COLO668 (cell line): Measurements from ENCODE around the gene MPRIP.

Experiments
- DNase-seq: peaks from one replicate; lab custom pipeline; 2025; ENCODE audit not compliant: unreplicated experiment; lab: John Stamatoyannopoulos, UW

MPRIP gene

DNA sequence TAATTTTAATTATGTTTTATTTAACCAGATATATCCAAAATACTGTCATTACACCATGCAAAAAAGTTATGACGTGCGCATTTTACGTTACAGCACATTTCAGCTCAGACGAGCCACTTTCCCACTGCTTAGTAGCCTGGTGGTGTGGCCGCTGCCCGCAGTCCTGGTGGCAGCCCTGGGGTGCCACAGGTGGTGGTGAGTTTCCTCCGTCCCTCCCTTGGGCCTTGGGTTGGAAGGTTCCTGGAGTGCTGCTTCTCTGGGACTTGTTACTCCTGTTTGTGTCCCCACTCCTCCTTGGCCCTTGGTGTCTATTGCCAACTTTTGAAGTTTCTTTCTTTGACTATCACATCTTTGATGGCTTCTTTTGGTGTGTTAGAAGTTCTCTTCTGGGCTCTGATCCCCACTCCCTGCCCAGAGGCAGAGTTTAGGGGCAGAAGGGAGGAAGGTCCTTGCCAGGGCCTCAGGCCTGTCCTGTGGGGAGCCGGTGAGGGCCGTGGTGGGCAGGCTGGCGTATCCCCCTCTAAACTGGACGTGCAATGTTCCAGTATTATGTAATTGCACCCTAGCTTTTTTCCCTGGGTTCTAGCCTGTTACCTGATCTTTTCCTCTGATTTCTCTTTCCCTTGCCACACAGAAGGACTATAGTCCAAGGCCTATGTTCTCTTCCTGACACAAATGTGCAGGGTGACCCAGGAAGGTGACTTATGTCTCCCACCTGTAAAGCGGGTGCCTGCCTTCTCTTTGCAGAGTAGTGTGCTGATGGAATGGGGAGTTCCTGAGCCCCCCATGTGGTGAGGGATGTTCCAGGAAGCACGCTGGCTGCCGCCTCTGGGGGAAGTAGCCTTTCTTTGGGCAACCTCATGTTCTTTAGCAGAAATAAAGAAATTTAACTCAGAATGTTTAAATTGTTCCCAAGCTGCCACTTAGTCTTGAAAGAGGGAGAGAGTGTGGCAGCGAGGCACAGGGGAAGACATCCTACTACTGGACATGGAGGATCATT, 8.4 kb downstream of the MPRIP start:
- DNase-seq, result no peak

DNA sequence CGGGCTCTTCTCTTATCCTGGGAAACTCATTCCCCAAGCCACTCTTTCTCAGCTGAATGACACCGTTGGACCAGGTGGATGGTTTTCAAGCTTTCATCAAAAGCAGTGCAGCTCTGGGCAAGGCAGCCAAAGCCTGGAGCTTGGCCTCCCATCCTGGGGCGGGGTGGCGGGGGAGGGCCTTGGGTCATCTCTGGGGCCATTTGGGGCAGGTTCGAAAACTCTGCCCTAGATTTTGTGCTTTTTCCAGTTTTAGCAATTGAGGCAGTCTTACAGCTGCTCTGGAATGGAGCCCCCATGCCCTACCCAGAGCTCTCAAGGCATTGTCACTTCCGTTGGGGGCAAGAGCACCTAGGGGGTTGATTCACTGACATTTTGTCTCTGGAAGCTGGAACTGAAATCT, 9.1 kb downstream of the MPRIP start:
- no peak for DNase-seq

DNA sequence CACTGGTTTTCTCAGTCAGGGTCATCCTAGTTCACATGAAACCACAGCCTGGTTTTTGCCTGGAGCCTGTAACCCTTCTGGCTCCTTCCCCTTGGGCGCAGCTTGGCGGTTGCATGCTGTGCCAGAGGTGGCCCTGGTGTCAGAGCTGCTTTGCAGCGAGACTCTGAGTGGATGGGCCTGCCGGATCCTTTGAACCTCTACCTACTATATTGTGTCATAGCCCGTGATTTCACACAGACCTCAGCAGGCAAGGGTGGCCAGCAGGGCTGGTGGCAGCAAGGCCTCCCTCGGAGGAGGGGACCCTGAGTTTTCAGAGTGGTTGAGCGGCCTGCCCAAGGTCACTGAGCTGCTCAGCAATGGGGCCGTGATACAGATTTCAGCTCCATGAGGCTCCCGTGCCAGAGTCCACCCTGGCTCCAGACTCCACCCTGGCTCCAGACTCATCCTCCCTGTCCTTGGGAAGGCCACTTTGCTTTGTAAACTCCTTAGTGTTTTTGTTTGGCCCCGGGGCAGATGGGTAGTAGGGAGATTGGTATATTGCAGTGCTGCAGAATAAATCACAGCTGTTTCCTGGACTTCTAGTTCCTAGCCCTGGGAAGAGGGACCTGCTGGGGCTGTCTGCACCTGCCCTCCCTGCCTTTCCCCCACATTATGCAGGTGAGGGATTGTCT, 9.7 kb downstream of the MPRIP start:
- peak; percentile 15 for DNase-seq

DNA sequence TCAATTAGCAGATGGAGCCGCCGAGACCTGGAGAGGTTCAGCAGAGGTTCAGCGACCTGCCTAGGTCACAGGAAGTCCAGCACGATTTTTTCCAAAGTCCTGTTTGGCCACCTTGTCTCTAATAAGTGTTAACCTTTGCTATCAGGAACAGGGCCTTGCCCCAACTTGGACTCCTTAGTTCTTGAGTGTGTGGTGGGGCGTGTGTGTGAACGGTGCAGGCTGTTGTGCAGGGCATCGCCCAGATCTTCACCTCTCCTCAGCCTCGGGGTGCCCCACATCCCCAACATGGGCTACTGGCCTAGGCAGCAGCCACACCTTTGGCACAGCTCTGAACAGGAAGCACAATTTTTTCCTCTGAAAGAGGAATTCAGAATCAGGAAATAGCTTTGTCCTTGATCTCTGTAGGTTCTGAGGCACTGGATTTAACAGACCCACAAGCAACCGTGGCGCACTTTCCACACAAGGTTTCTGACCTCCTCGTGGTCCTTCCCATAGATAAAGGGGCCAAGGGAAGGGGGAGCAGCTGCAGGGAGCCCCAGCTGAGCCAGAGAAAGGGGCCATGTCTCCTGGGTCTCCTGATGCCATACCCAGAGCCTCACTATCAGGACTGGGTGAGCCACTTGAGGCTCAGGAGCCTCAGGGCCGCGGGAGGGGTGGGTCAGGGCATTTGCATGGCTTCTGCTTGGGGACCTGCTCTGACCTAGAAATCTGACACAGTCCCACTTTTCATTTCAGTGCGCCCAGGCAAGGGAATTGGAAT, 10.4 kb downstream of the MPRIP start:
- no peak for DNase-seq

DNA sequence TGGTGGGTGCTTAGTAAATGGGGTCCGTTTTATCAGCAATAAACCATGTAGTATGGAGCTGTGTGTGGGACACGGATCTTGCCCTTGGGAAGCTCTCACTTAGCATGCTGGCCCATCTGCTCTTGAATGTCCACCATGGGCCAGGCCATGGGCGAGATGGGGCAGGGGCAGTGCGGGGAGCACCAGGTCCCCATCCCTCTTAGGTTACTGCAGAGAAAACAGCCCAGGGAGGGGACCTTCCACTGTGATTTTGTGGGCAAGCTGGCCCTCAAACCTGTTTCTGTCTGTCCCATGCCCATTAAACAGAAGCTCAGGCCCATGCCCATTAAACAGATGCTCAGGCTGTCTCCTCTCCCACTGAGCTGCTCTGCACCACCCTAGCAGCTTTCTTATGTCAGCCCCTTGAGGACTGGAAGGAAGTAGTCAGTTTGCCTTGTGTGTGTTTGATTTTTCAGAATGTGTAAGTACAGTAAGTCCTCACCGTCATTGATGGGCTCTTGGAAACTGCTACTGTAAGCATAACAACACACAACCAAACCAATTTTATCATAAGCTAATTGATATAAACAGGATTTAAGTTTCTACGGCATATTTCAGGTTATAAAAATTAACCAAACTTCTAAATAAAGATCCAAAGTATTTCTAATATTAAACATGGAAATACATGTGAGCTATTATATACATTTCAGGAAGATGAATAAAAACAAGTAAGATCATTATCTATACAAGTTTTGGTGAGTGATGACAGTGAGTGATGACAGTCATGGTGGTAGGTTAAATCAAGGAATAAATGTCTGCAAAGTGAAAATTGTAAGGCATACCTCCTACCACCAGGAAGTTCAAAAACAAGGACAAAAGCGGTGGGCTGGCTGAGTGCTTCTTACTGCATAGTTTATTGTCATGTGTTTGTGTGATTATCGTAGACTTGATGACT, 11.5 kb downstream of the MPRIP start:
- DNase-seq, result no peak

DNA sequence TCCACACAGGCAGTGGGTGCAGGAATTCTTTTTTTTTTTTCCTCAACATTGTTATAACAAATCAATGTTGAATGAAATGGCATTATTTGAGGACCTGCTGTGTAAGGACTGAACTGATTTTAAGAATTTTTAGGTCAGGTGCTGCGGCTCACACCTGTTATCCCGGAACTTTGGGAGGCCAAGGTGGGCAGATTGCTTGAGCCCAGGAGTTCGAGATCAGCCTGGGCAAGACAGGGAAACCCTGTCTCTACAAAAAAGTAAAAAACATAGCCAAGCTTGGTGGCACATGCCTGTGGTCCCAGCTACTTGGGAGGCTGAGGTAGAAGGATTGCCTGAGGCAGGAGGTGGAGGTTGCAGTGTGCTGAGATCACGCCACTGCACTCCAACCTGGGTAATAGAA, 12.4 kb downstream of the MPRIP start:
- no peak for DNase-seq

DNA sequence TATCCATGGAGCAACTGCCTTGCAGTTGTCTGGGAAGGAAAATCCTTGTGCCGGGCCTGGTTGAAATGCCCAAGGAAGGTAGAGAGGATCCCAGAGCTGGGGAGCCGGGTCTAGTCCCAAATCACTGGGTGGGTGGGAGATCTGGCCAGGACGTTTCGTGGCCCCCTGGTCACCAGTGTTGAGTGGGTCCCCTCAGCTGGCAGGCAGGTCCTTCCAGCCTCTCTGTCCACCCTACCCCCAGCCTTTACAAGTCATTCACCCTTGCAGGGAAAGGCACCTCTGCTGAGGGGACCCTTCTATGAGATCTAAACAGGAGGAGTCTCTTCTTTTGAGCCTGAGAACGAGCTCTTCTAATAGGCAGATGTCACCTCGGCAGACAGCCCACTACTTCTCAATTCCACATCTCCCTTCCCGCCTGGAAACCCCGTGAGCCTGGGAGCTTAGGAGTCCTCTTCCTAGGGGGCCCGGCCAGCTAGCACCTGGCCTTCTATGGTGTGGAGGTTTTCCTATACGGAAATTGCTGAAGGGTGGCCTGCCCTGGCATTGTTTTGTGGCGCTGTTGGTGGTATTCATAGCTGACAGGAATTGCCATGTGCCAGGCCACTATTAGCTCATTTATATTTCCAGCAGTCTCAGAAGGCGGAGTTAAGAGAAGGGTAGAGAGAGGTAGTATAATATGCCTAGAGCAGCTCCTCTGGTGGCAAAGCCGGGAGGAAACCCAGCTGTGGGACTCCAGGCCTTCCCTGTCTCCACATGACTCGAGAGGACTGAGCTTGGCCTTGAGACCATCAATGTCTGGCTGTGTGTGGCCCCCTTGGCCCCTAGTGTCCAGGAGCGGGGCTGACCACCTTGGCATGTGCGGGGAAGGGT, 13.3 kb downstream of the MPRIP start:
- no peak for DNase-seq

DNA sequence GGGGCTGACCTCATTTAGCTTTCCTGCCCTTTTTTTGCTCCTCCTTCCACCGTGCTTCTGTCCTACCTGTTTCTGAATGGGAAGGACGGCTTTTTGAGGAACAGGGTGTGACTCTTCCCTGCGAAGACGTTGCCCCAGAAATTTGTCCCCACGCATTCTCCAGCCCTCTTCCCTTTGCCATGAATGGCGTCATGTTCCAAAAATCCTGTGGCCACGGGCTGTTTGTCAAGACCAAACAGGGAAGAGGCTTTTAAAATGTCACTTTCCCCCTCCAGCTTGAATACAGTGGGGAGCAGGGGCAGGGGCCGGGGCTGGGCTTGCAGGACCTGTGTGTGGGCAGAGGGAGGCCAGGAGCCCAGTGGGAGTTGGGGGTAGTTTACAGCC, 13.9 kb downstream of the MPRIP start:
- no peak for DNase-seq

DNA sequence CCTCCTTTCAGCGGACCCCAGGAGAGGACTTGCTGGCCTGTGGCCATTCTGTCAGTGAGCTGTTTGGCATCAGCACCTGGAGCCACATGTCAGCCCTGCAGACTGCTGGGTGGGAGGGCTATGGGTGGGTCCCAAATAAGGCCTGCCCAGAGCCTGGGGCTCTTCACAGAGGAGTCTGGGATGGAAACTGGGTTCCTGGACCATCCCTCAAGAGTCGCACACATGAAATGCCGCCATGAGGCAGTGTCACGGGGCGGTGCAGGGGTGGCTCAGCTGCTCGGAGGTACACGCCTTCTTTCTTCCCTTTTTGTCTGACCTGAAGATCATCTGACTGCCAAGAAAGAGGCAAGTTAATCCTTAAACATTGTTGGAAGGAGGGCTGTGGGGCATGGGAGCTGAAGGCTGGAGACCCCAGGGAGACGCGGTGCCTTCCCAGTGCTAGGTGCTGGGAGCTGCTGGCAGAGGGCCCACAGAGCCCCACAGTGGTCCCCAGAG, 14.8 kb downstream of the MPRIP start:
- no peak for DNase-seq

DNA sequence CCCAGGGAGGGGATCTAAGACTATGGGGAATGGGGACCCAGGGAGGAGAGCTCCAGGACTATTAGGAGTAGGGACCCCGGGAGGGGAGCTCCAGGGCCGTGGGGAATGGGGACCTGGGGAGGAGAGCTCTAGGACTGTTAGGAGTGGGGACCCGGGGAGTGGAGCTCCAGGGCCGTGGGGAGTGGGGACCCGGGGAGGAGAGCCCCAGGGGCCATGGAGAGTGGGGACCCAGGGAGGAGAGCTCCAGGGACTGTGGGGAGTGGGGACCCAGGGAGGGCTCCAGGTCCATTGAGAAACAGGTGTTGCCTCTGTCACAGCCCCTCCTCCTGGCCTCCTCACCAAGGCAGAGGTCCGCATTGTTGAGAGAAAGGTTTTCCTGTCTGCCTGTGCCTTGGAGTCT, 16.0 kb downstream of the MPRIP start:
- no peak for DNase-seq

DNA sequence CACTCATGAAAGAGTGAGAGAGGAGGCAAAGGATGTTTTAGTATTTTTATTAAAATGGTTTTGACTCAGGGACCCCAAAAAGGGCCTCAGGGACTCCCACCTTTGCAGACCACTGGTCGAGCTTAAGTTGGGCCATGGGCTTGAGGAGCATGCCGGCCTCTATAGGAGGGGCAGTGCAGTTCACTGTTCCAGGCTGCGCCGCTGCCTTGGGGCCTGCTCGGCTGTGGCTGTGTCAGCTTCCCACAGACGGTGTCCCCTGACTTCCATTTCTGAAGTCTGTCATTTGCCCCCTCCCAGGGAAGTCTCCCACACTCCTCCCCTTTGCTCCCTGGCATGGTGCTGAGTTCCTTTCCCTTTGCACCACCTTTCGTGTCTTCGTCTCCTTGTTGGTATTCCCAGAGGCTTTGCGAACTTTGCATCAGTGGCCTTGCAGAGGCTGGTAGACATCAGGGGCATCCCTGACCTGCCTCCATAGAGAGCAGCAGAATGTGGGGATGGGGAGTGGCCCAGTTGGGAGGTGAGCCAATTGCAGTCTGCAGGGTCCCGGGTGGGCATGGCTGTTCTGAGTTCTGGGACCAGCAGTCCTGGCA, 17.1 kb downstream of the MPRIP start:
- no peak for DNase-seq

DNA sequence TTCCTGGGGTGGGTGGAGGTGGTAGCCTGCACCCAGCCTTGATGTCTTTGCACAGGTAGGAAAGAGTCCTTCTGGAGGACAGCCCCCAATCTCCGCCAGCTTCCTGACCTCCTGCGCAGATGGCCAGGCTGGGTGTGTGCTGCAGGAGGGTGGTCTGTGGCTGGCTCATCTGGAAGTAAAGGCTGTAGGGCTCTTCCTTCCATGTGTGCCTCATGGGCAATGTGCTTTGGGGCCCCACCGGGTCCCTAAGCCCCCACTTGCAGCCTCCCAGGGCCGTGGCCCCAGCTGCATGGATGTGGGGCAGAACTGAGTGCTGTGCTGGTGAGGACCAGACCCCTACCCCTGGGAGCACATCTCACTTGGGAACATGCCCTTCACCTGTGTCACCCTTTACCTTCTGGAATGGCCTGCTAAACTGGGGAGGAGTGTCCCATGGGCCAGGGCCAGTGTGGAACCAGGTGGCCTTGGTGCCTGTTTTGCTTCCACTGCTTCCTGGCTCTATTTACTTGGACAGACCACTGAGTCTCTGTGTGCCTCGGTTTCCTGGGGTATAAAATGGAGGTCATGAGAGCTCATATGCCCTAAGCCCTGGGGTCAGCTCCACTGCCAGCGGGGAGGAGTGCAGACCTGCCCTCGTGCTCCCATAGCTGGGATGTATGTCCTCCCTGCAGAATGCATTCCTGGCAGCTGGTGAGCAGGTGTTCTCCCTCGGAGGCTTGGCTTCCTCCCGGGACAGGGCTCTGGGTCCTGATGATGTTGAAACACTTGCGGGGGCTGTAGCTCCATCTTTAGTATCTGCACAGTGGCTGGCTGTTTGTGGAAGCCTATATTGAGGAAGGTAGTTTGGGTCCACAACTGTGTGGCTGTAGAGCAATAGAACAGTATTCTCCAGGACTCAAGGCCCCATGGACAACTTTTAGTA, 18.0 kb downstream of the MPRIP start:
- DNase-seq, result peak; percentile 11

DNA sequence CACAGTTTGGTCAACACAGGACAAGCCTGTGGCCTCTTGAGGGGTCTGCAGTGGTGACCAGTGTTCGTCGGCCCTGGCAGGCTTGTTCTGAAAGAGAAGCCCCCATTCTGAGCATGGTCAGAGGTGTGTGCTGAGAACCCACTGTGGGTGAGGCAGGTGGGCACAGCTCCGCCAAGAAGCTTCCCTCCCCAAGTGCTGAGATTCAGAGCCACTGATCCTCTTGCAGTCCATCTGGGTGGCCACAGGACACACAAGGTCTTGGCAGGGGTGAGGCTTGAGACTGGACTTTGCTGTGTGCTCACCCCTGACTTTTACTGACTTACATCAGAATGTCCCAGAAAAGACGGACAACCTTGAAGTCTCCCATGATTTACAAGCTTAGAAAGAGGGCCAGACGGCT, 18.7 kb downstream of the MPRIP start:
- DNase-seq, result no peak

DNA sequence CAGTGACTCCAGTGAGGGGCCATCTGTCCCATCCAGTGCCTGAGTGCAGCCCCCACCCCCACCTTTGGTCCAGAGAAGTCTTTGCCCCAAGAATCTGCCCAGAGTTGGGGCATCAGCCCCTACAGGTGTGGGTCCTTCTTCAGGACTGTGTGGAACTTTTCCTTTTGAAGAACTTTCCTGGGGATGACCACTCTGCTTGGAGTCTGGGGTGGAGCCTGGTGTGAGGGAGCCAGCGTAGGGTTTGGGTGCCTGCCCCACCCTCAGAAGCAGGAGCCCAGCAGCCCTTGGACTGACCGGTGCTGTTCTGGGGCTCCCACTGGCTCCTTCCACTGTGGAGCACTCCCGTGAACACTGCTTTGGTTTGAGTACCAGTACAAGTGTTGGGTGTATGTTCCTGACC, 19.3 kb downstream of the MPRIP start:
- DNase-seq, result no peak

DNA sequence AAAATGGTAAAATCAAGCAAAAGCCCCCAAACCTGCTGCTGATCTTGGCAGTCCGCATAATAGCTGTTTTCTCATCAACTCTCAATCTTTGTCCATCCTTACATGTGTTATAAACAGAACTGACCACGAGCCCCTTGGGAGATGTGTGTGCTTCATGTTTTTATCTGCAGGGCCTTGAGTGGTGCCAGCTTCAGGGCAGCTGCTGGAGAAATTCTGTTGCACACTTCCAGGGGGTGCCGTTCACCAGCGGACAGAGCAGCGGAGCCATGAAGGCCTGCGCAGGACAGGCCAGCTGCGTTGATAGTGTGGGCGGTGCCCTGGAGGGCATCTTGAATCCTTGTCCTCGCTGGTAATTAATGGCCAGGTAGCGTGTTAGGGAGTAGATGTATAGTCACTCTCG, 20.1 kb downstream of the MPRIP start:
- no peak for DNase-seq

DNA sequence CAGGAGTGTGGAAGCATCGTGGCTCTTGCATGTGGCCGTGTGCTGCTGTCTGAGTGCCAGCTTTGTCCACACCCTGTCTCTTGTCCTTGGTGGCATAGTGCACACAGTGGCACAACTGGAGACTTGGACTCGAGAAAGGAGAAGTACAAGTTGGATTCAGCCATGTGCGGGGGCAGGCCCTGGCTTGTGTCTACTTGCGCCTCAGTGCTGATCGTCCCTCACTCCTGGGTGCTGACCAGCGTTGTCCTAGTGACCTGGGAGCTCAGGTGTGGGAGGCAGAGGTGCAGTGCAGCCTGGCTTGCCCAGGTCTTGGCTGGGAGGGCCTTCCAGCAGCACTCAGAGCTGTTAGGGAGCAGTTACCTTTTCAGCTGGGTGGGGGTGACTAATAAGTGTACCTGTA, 20.6 kb downstream of the MPRIP start:
- DNase-seq, result no peak

DNA sequence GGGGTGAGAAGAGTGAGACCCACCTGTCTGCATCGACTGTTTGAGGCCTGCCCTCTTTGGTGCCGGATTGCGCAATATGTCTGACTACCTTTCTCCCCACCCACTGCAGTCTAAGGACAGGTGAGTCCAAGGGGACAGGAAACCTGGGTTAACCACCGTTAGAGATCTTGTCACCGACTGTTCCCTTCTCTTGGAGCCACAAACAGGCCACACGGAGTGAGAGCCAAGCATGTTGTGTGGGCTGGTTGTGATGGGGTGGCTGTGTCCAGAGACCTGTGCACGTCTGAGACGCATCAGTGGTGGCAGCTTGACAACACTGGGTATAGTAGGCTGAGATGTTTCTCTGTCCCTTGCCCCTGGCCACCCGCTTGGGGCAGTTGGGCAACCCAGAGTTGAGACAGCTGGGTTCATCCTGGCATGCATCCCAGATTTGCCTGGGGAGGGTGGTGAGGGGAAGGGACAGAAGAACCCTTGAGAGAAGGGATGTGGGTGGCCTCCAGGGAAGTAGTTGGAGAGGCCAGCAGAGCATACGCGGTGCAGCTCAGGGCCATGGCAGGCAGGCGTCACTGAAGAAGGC, 21.4 kb downstream of the MPRIP start:
- DNase-seq, result peak; percentile 55

DNA sequence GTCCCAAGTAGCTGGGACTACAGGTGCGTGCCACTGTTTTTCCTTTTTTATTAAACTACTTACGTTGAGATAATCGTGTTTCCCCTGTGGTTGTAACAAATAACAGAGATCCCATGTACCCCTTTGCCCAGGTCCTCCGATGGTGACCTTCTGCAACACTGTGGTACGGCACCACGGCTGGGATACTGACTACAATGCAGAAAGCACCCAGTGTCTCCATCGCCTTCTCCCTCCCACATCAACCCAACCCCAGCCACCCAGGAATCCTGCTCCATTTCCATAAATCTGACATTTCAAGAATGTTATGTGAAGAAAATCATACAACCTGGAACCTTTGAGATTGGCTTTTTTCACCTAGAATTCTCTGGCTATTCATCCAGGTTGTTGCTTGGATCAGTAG, 22.1 kb downstream of the MPRIP start:
- DNase-seq, result no peak
